ENCODE data around the gene MRPL51. TPM values are rescaled to one million over a fixed set of nuclear protein-coding genes. Genes with fewer than 3 reads are reported as not detected.
A peak's percentile ranks its signal among the peaks of the same experiment; 100 is the strongest.
"Not testable (repeated sequence)": the region's sequence is repeated elsewhere in the genome, so short reads cannot be mapped to it uniquely, and the experiment has no call there.

MRPL51 gene
- total RNA-seq (100 to 1,000 TPM; 192 to 233 (median 213) TPM), polyA plus RNA-seq (180 TPM)
- long read RNA-seq, donor 1, transcript MRPL51-201 (3 exons, 1,234 nt), result major isoform, 57 of 65 reads
- long read RNA-seq, donor 1, partial matches to known transcripts, result 1 of 65 reads
- long read RNA-seq, donor 1, other reads (novel, unspliced or antisense), result 1 of 65 reads
- long read RNA-seq, donor 2, transcript MRPL51-201 (3 exons, 1,234 nt), result major isoform, 47 of 55 reads
- long read RNA-seq, donor 2, partial matches to known transcripts, result 0 of 55 reads
- long read RNA-seq, donor 2, other reads (novel, unspliced or antisense), result 1 of 55 reads
- long read RNA-seq, donor 3, transcript MRPL51-201 (3 exons, 1,234 nt), result major isoform, 19 of 22 reads
- long read RNA-seq, donor 3, partial matches to known transcripts, result 0 of 22 reads
- long read RNA-seq, donor 3, other reads (novel, unspliced or antisense), result 0 of 22 reads
- long read RNA-seq, donor 4, transcript MRPL51-201 (3 exons, 1,234 nt), result major isoform, 28 of 31 reads
- long read RNA-seq, donor 4, partial matches to known transcripts, result 0 of 31 reads
- long read RNA-seq, donor 4, other reads (novel, unspliced or antisense), result 0 of 31 reads

GRCh38 chr12:6492838-6493496 is at the start of gene MRPL51:
Gene MRPL51, minus strand, starts transcription at chr12:6493262. Its CDS starts 126 bp downstream, at chr12:6493136.
- intact Hi-C loops (cut with DNase I), result no loop called here
- H3K27me3 ChIP-seq (ENCODE audit: control insufficient read depth, insufficient read depth), result no peaks in the 10 kb centered on the region
- peak; percentile 98 to 99 (median 99) for DNase-seq
- H3K27ac ChIP-seq (ENCODE audit: low read length), result peak within 1 kb of the TSS; percentile 82
- peak within 1 kb of the TSS; percentile 71 for H3K4me3 ChIP-seq (ENCODE audit: low read length)
- H3K9me3 ChIP-seq (ENCODE audit: control insufficient read depth, low read length), result no peaks in the 10 kb centered on the region
- H3K4me1 ChIP-seq (ENCODE audit: control insufficient read depth, insufficient read depth, low read length), result no peaks in the 10 kb centered on the region
- WGBS, result 2% methylated on average over 39 of the region's 39 CpGs
- peak; percentile 96 to 97 for ATAC-seq

DNA sequence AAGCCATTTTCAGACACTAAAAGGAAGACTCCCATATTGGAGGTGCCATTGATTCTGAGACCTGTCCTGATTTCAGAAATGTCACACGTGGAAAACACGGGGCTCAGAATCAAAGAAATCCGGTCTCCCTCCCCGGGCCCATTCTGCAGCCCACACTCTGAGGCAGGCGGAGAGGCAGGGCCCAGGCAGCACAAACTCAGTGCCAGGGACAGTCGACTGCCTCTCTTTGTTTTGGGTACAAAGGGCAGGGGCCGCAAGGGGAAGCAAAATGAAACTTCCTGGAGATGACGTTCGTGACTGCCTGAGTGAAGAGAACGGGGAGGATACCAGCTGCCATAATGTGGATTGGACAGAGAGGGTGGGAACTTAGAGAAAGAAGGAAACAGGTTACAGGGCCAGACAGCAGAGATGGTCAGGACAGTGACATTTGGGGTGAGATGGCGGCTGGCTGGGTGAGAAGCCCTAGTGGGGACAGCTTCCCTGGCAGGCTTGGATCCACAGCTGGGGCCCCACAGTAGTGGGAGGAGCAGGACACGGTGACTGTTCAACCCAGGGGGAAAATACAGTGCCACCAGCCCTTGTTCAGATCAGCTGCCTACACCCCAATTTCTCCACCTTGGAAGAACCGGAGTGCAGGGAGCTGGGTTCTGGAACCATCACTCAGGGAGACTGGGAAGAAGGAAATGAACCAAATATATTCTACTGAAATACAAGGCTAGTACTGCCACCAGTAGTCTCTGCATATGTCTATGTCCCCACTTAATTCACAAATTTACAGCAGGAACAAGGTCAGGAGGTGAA is 49.3 kb upstream of the MRPL51 start:
- 77% methylated on average over 13 of the region's 13 CpGs for WGBS
- H3K4me3 ChIP-seq (ENCODE audit: low read length), result no peak overlapping the region
- intact Hi-C loops (cut with DNase I), result no loop called here
- ATAC-seq, result no peak
- no peaks in the 10 kb centered on the region for H3K27me3 ChIP-seq (ENCODE audit: control insufficient read depth, insufficient read depth)
- H3K9me3 ChIP-seq (ENCODE audit: control insufficient read depth, low read length), result no peaks in the 10 kb centered on the region
- no peak overlapping the region for H3K27ac ChIP-seq (ENCODE audit: low read length)
- DNase-seq, result peak in 1 of 3 donors; percentile 42
- peaks cover 3% of the 10 kb centered on the region for H3K4me1 ChIP-seq (ENCODE audit: control insufficient read depth, insufficient read depth, low read length)

DNA sequence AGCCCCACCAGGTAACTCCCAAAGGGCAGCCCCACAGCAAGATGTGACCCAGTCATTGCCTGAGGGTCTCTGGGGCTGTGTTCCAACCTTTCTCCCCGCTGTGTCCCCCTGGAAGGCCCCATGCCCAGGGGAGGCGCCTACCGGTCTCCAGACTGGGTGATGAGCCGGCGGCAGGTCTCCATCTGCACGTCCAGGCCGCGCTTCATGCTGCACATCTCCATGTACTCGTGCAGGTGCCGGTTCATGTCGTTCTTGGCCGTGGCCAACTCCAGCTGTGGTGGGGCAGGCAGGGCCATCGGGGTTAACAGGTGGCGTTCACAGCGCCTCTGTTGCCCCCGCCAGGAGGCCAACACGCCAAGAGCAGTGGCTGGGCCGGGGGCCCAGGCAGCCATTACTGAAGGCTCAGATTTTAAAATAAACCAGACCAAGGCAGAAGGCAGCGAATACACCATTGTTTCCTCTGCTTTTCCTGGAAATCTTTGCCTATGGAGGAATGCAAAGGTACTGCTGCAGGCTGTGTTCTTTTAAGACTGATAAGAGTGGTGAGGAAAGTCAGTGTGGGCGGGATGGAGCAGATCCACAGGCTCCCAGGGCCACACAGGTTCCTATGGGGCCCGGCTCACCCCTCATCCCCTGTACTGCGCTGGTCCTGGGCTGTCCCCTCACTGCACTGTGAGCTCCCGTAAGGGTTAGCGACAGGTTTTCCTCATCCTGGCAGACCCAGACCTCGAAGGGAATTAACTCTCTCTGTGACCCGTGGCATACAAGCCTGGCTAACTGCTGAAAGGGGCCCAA is 48.5 kb upstream of the MRPL51 start:
- intact Hi-C loops (cut with DNase I), result no loop called here
- H3K27me3 ChIP-seq (ENCODE audit: control insufficient read depth, insufficient read depth), result no peaks in the 10 kb centered on the region
- ATAC-seq, result no peak
- WGBS, result 79% methylated on average over 26 of the region's 26 CpGs
- peaks cover 3% of the 10 kb centered on the region for H3K4me1 ChIP-seq (ENCODE audit: control insufficient read depth, insufficient read depth, low read length)
- H3K27ac ChIP-seq (ENCODE audit: low read length), result peak overlapping the region; percentile 5
- no peaks in the 10 kb centered on the region for H3K9me3 ChIP-seq (ENCODE audit: control insufficient read depth, low read length)
- H3K4me3 ChIP-seq (ENCODE audit: low read length), result no peak overlapping the region
- peak in 2 of 3 donors; percentile 63 to 64 for DNase-seq

- Histone ChIP-seq H3K4me3 (ENCODE audit: low read length) (no peak overlapping the region), H3K27ac (ENCODE audit: low read length) (peak overlapping the region; percentile 40), H3K4me1 (ENCODE audit: control insufficient read depth, insufficient read depth, low read length) (peaks cover 8% of the 10 kb centered on the region), H3K9me3 (ENCODE audit: control insufficient read depth, low read length) (no peaks in the 10 kb centered on the region), H3K27me3 (ENCODE audit: control insufficient read depth, insufficient read depth) (no peaks in the 10 kb centered on the region)
- 16% methylated on average over 35 of the region's 35 CpGs for WGBS
- peak; percentile 95 to 96 (median 95) for DNase-seq
- intact Hi-C loops (cut with DNase I), result no loop called here
- peak; percentile 82 to 86 for ATAC-seq
Measured at GRCh38 chr12:6540181-6540877, 47.3 kb upstream of the MRPL51 start.

DNA sequence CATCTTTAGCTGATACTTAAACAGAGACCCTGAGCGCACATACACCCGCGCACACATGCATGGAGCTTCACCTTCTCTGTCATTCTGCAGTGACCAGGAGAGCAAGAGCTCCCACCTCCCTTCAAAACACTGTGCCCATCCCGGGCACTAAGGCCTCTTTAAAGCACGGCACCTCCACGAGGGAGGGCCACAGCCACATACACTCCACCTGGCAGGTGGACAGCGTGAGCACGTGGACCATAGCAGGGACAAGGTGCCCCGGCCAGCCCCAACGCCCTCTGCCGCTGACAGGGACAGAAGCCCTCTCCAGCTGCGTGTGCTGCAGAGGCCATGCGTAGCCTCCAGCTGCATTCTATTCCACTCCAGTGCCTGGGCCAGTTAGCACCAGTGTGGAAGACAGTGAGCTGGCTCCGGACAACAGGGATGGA is 46.7 kb upstream of the MRPL51 start:
- WGBS, result 64% methylated on average over 14 of the region's 14 CpGs
- ATAC-seq (peak; percentile 2 to 4), DNase-seq (peak; percentile 41 to 77 (median 77))
- Histone ChIP-seq H3K4me3 (ENCODE audit: low read length) (no peak overlapping the region), H3K27ac (ENCODE audit: low read length) (peak overlapping the region; percentile 40), H3K4me1 (ENCODE audit: control insufficient read depth, insufficient read depth, low read length) (peaks cover 8% of the 10 kb centered on the region), H3K9me3 (ENCODE audit: control insufficient read depth, low read length) (no peaks in the 10 kb centered on the region), H3K27me3 (ENCODE audit: control insufficient read depth, insufficient read depth) (no peaks in the 10 kb centered on the region)
- intact Hi-C loops (cut with DNase I), result loop anchor here in 3 of 4 donors (5.0 kb wide), 2 partner anchors 117 to 212 kb away; no protein-coding TSS in a partner anchor

DNA sequence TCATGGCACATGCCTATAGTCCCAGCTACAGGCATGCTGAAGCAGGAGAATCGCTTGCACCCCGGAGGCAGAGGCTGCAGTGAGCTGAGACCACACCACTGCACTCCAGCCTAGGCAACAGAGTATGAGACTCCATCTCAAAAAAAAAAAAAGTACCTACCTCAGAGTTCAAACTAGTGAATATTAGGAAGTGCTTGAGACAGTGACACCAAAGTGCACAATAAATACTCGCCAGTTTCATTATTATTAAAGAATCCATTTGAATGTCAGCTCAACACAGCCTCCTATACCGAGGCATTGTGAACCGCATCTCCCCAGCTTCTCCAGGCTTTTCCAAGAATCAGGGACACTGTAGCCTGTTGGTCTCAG is 46.2 kb upstream of the MRPL51 start:
- no peaks in the 10 kb centered on the region for H3K9me3 ChIP-seq (ENCODE audit: control insufficient read depth, low read length)
- intact Hi-C loops (cut with DNase I), result loop anchor here in 3 of 4 donors (5.0 kb wide), 2 partner anchors 117 to 212 kb away; no protein-coding TSS in a partner anchor
- no peak for ATAC-seq
- H3K27me3 ChIP-seq (ENCODE audit: control insufficient read depth, insufficient read depth), result no peaks in the 10 kb centered on the region
- peaks cover 8% of the 10 kb centered on the region for H3K4me1 ChIP-seq (ENCODE audit: control insufficient read depth, insufficient read depth, low read length)
- WGBS, result 77% methylated on average over 5 of the region's 5 CpGs
- peak in 1 of 3 donors; percentile 44 for DNase-seq
- H3K27ac ChIP-seq (ENCODE audit: low read length), result no peak overlapping the region
- H3K4me3 ChIP-seq (ENCODE audit: low read length), result no peak overlapping the region

- Histone ChIP-seq H3K4me1 (ENCODE audit: control insufficient read depth, insufficient read depth, low read length) (peaks cover 8% of the 10 kb centered on the region), H3K9me3 (ENCODE audit: control insufficient read depth, low read length) (no peaks in the 10 kb centered on the region), H3K4me3 (ENCODE audit: low read length) (no peak overlapping the region), H3K27me3 (ENCODE audit: control insufficient read depth, insufficient read depth) (no peaks in the 10 kb centered on the region), H3K27ac (ENCODE audit: low read length) (no peak overlapping the region)
- WGBS, result 63% methylated on average over 24 of the region's 24 CpGs
- DNase-seq, result peak in 1 of 3 donors; percentile 58
- no peak for ATAC-seq
- intact Hi-C loops (cut with DNase I), result loop anchor here in 3 of 4 donors (5.0 kb wide), 2 partner anchors 116 to 211 kb away; no protein-coding TSS in a partner anchor
Measured at GRCh38 chr12:6538420-6539313, 45.6 kb upstream of the MRPL51 start.

DNA sequence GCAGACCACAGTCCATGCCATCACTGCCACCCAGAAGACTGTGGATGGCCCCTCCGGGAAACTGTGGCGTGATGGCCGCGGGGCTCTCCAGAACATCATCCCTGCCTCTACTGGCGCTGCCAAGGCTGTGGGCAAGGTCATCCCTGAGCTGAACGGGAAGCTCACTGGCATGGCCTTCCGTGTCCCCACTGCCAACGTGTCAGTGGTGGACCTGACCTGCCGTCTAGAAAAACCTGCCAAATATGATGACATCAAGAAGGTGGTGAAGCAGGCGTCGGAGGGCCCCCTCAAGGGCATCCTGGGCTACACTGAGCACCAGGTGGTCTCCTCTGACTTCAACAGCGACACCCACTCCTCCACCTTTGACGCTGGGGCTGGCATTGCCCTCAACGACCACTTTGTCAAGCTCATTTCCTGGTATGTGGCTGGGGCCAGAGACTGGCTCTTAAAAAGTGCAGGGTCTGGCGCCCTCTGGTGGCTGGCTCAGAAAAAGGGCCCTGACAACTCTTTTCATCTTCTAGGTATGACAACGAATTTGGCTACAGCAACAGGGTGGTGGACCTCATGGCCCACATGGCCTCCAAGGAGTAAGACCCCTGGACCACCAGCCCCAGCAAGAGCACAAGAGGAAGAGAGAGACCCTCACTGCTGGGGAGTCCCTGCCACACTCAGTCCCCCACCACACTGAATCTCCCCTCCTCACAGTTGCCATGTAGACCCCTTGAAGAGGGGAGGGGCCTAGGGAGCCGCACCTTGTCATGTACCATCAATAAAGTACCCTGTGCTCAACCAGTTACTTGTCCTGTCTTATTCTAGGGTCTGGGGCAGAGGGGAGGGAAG is 44.7 kb upstream of the MRPL51 start:
- not testable (repeated sequence) for H3K4me3 ChIP-seq (ENCODE audit: low read length); H3K4me1 ChIP-seq (ENCODE audit: control insufficient read depth, insufficient read depth, low read length); H3K27me3 ChIP-seq (ENCODE audit: control insufficient read depth, insufficient read depth); ATAC-seq; H3K9me3 ChIP-seq (ENCODE audit: control insufficient read depth, low read length)
- peak; percentile 84 to 93 (median 91) for DNase-seq
- H3K27ac ChIP-seq (ENCODE audit: low read length), result peak overlapping the region; percentile 61
- WGBS, result 24% methylated on average over 17 of the region's 17 CpGs
- intact Hi-C loops (cut with DNase I), result loop anchor here in 3 of 4 donors (5.0 kb wide), 2 partner anchors 115 to 210 kb away; no protein-coding TSS in a partner anchor
